Bronchial epithelial cell (primary cell): ENCODE data around the gene BNC1. TPM values are rescaled to one million over a fixed set of nuclear protein-coding genes. Genes with fewer than 3 reads are reported as not detected.

Experiments
- DNase-seq: peaks from one replicate; pipeline ENCODE4 v3.0.0-alpha.2; 2010; ENCODE audit warnings: low read depth
- FAIRE-seq: peaks from 2 replicates; lab custom pipeline; 2011; peaks lifted over from hg19 to GRCh38; lab: Jason Lieb, UNC
- H3K27me3 ChIP-seq: 2 replicates; pipeline ENCODE4 v1.5.1; 2011; ENCODE audit warnings: low read length; ENCODE audit not compliant: control insufficient read depth, insufficient read depth
- H3K36me3 ChIP-seq: 2 replicates; pipeline ENCODE4 v1.5.1; 2011; ENCODE audit warnings: low read length; ENCODE audit not compliant: control insufficient read depth, insufficient read depth
- H3K4me3 ChIP-seq: 2 replicates; pipeline ENCODE4 v1.5.1; 2011; ENCODE audit warnings: mild to moderate bottlenecking, low read depth, low read length, control low read depth
- total RNA-seq: library from RNA; depleted of rRNA; stranded (reverse); fragments of >200 nt; gene quantifications from 2 replicates; pipeline ENCODE4 v1.2.1, GENCODE V29; 2014
- TF ChIP-seq, protein P1 (sequence below): IDR thresholded peaks from 2 replicates; pipeline ENCODE4 v1.5.1; 2011; ENCODE audit warnings: mild to moderate bottlenecking, moderate library complexity, low read length, control low read depth, inconsistent platforms; ENCODE audit not compliant: insufficient read depth, severe bottlenecking

The BNC1 gene, protein sequence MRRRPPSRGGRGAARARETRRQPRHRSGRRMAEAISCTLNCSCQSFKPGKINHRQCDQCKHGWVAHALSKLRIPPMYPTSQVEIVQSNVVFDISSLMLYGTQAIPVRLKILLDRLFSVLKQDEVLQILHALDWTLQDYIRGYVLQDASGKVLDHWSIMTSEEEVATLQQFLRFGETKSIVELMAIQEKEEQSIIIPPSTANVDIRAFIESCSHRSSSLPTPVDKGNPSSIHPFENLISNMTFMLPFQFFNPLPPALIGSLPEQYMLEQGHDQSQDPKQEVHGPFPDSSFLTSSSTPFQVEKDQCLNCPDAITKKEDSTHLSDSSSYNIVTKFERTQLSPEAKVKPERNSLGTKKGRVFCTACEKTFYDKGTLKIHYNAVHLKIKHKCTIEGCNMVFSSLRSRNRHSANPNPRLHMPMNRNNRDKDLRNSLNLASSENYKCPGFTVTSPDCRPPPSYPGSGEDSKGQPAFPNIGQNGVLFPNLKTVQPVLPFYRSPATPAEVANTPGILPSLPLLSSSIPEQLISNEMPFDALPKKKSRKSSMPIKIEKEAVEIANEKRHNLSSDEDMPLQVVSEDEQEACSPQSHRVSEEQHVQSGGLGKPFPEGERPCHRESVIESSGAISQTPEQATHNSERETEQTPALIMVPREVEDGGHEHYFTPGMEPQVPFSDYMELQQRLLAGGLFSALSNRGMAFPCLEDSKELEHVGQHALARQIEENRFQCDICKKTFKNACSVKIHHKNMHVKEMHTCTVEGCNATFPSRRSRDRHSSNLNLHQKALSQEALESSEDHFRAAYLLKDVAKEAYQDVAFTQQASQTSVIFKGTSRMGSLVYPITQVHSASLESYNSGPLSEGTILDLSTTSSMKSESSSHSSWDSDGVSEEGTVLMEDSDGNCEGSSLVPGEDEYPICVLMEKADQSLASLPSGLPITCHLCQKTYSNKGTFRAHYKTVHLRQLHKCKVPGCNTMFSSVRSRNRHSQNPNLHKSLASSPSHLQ
- 37.6 and 74.2 TPM in 2 replicates for total RNA-seq

DNA sequence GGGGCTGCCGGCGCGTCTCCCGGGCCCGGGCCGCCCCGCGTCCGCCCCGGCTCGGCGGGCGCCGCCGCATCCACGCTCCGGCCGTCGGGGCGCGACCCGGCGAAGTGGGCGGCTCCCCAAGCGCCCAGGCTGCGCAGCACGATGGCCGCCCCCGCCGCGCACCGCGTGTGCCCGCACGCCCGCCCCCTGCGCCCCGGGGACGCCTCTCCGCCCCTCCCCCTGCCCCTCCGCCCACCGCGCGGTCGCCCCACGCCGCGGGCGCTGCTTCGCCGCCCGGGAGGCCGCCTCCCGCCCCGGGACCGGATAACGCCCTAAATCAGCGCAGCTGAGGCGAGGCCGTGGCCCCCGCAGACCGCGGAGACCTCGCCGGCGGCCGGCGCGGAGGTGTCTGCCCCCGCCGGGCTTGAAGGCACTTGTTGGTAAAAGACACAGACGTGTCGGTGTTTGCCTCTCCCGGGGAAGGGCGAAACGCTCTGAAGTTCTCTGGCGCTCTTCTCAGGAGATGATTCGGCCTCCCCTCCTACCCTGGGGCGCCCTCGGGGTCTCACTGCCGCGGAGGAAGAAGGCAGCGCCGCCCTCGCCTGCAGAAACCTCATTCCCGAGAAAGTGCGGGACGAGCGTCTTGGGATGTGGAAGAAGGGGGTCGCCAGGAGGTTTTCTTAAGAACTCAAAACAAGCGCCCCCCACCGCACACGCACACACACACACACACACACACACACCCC, at the start of gene BNC1:
Gene BNC1, minus strand, starts transcription at position 106 of the 725 bp plus-strand sequence. Its CDS starts 36 bp downstream, at position 70.
- Histone ChIP-seq H3K4me3 (peak within 1 kb of the TSS; percentile 73), H3K36me3 (peaks cover 1% of the 10 kb centered on the region), H3K27me3 (no peaks in the 10 kb centered on the region)
- no peak for FAIRE-seq
- TF ChIP-seq, protein P1, sequence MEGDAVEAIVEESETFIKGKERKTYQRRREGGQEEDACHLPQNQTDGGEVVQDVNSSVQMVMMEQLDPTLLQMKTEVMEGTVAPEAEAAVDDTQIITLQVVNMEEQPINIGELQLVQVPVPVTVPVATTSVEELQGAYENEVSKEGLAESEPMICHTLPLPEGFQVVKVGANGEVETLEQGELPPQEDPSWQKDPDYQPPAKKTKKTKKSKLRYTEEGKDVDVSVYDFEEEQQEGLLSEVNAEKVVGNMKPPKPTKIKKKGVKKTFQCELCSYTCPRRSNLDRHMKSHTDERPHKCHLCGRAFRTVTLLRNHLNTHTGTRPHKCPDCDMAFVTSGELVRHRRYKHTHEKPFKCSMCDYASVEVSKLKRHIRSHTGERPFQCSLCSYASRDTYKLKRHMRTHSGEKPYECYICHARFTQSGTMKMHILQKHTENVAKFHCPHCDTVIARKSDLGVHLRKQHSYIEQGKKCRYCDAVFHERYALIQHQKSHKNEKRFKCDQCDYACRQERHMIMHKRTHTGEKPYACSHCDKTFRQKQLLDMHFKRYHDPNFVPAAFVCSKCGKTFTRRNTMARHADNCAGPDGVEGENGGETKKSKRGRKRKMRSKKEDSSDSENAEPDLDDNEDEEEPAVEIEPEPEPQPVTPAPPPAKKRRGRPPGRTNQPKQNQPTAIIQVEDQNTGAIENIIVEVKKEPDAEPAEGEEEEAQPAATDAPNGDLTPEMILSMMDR: no peak
- peak; percentile 74 for DNase-seq

DNA sequence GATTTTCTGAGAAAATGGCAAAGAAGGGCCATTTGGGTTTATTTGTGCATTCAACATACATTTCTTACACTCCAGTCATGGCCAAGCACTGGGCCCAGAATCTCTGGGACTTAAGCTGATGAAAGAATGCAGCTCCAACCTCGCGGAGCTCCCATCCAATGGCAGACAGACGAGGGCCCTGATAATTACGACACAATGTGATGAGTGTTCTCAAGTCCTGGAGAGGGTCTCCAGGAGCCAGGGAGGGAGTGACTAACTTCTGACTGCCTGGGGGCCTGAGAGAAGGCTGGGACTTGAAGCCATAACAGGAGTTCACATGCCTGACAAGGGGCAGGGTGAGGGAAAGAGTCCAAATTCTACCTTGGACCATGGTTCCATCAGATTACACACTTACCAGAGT, 42.6 kb upstream of the BNC1 start:
- FAIRE-seq: peak; percentile 58
- TF ChIP-seq, protein P1: no peak
- DNase-seq: peak; percentile 35
- H3K4me3 ChIP-seq: no peak overlapping the region
- H3K36me3 ChIP-seq: no peaks in the 10 kb centered on the region
- no peaks in the 10 kb centered on the region for H3K27me3 ChIP-seq

DNA sequence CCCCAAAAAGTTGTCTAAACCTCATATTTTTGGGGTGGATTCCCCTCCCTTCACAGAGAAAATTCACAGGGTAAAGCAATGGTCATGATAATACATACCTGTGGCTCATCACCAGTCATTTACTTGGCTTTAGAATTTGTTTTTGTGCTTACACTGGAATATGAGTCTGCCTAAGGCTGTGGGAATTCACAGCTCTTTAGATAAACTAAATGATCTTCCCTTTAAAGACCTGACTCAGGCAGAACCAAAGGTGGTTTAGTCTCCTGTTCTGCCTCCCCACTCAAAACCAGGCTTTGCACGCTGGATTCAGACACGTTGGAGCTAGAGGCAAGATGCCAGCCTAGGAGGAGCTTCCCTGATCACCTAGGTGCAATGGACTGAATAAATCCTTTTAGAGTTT, 40.3 kb upstream of the BNC1 start:
- no peak for FAIRE-seq
- no peaks in the 10 kb centered on the region for H3K27me3 ChIP-seq
- TF ChIP-seq, protein P1: no peak
- DNase-seq: no peak
- no peaks in the 10 kb centered on the region for H3K36me3 ChIP-seq
- no peak overlapping the region for H3K4me3 ChIP-seq

DNA sequence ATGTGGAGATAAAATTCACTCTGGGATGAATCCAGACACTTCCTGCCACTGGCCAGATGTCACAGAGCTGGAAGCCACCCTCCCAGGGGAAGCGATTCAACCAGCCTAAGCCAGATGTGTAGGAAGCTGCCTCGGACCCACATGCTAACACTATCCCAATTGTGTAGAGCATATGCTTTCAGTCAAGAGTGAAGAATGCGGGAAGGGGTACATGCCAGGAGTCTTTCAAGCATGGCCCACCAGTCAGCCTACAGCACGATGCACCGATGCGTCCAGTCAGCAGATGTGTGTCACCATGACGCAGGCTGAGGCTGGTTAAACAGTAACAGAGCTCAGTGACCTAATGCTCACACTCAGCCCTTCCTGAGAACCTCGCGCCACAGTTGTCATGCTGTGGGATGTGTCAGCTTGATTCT, 38.8 kb upstream of the BNC1 start:
- DNase-seq (peak; percentile 97), FAIRE-seq (peak; percentile 66)
- TF ChIP-seq, protein P1: no peak
- Histone ChIP-seq H3K36me3 (no peaks in the 10 kb centered on the region), H3K27me3 (no peaks in the 10 kb centered on the region), H3K4me3 (no peak overlapping the region)

DNA sequence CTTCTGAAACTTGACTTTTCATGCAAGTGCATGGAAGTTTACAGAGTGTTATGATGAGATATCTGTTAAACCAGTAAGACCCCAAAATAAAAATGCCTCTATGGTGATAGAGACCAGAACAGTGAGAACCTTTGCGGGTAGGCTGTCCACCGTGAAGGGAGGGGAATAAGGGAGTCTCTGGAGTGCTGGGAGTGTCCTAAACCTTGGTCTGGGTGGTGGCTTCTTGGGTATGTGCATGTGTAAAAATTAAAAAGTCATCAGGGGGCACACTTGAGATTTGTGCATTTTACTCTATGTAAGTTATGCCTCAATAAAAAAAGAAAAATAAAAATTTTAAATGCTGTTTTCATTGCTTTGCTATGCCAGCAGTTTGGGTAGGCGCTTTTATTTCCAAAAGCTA, 38.2 kb upstream of the BNC1 start:
- no peaks in the 10 kb centered on the region for H3K36me3 ChIP-seq
- H3K4me3 ChIP-seq: no peak overlapping the region
- no peaks in the 10 kb centered on the region for H3K27me3 ChIP-seq
- TF ChIP-seq, protein P1: no peak
- no peak for DNase-seq
- no peak for FAIRE-seq
